H1 (cell line): Measurements from ENCODE around the gene SNRPB2.

Experiments used
- ATF2 ChIP-seq: IDR thresholded peaks from 2 replicates; pipeline ENCODE4 v1.6.1; 2012; ENCODE audit warnings: low read length, inconsistent platforms
- BCL11A ChIP-seq, 2 experiments: IDR thresholded peaks; one replicate each; pipeline ENCODE4 v1.6.1; 2011; ENCODE audit warnings: low read depth in 2 of 2, low read length in 2 of 2, mild to moderate bottlenecking in 2 of 2
- CTCF ChIP-seq, 3 experiments: IDR thresholded peaks; 1 replicate in 2 of 3; 2 replicates in 1 of 3; pipeline versions ENCODE4 v1.5.1 to v1.6.1; 2011; ENCODE audit warnings: low read length in 3 of 3, mild to moderate bottlenecking in 3 of 3, inconsistent platforms in 2 of 3, low read depth in 1 of 3, moderate library complexity in 1 of 3; ENCODE audit not compliant: insufficient read depth in 1 of 3; ENCODE audit errors: control extremely low read depth in 1 of 3
- EP300 ChIP-seq, 2 experiments: IDR thresholded peaks; 1 replicate in 1 of 2; 2 replicates in 1 of 2; pipeline ENCODE4 v1.6.1; 2011 to 2012; ENCODE audit warnings: low read depth in 2 of 2, low read length in 2 of 2, mild to moderate bottlenecking in 2 of 2, borderline replicate concordance in 1 of 2, inconsistent platforms in 1 of 2, moderate library complexity in 1 of 2
- JUND ChIP-seq: IDR thresholded peaks from 2 replicates; pipeline ENCODE4 v1.6.1; 2011; ENCODE audit warnings: mild to moderate bottlenecking, improper control_type of control experiment, low read length
- MAX ChIP-seq: IDR thresholded peaks from 2 replicates; pipeline ENCODE4 v1.6.1; 2012; ENCODE audit warnings: inconsistent platforms
- PHF8 ChIP-seq: fragments of 200-600 bp; sonication (generic); conservative IDR thresholded peaks from 2 replicates; pipeline ENCODE4 v1.7.1; 2012; ENCODE audit warnings: low read depth, mild to moderate bottlenecking, inconsistent platforms, low read length, moderate library complexity
- POLR2A ChIP-seq, 2 experiments: IDR thresholded peaks; 1 replicate in 1 of 2; 2 replicates in 1 of 2; pipeline ENCODE4 v1.6.1; 2011; ENCODE audit warnings: low read depth in 2 of 2, low read length in 2 of 2, mild to moderate bottlenecking in 2 of 2; ENCODE audit errors: control extremely low read depth in 1 of 2
- SRF ChIP-seq: IDR thresholded peaks from 2 replicates; pipeline ENCODE4 v1.6.1; 2011; ENCODE audit warnings: mild to moderate bottlenecking, low read depth, low read length, moderate library complexity
- ZNF274 ChIP-seq: IDR thresholded peaks from 2 replicates; pipeline ENCODE4 v1.7.0; 2012; ENCODE audit warnings: low read length, borderline replicate concordance; ENCODE audit errors: extremely low read depth

GRCh38 chr20:16713066-16713465 lies 16.8 kb upstream of the SNRPB2 start:
- TF ChIP-seq CTCF (IDR thresholded peaks at IDR 0.05; ENCODE audit: control extremely low read depth in 1 of 3, insufficient read depth in 1 of 3, low read depth in 1 of 3, low read length in 3 of 3) (no peak), ATF2 (no peak), JUND (no peak), POLR2A (IDR thresholded peaks at IDR 0.05; ENCODE audit: control extremely low read depth in 1 of 2, low read depth in 2 of 2, low read length in 2 of 2) (no peak), BCL11A (IDR thresholded peaks at IDR 0.05; ENCODE audit: low read depth in 2 of 2, low read length in 2 of 2) (no peak), PHF8 (no peak), ZNF274 (no peak), SRF (no peak), MAX (no peak), EP300 (IDR thresholded peaks at IDR 0.05; ENCODE audit: borderline replicate concordance in 1 of 2, low read depth in 2 of 2, low read length in 2 of 2) (no peak)
